ENCODE results near the gene HOXA6.

Gene HOXA6

GRCh38 chr7:27128034-27128433 is 19.5 kb downstream of the HOXA6 start:
- Histone ChIP-seq H3K4me3 (replicated peaks; ENCODE audit: insufficient read depth, low read length) (no peak overlapping the region), H3K27me3 (ENCODE audit: insufficient read depth, poor library complexity, severe bottlenecking) (peaks cover 4% of the 10 kb centered on the region), H3K27ac (replicated peaks) (no peak overlapping the region)
- no peak for DNase-seq (ENCODE audit: low read depth in 1 of 2, low spot score in 1 of 2)
- TF ChIP-seq GABPA (IDR thresholded peaks at IDR 0.05; ENCODE audit: low read depth) (no peak), POLR2AphosphoS5 (IDR thresholded peaks at IDR 0.05; ENCODE audit: low read depth) (no peak), CTCF (IDR thresholded peaks at IDR 0.05; ENCODE audit: insufficient read depth, low read length) (no peak), REST (IDR thresholded peaks at IDR 0.05; ENCODE audit: insufficient replicate concordance, low read depth) (no peak), SPI1 (IDR thresholded peaks at IDR 0.05; ENCODE audit: borderline replicate concordance, low read depth) (no peak)

- no peak for TF ChIP-seq POLR2AphosphoS5 (IDR thresholded peaks at IDR 0.05; ENCODE audit: low read depth)
- TF ChIP-seq SPI1 (IDR thresholded peaks at IDR 0.05; ENCODE audit: borderline replicate concordance, low read depth): no peak
- no peak for TF ChIP-seq CTCF (IDR thresholded peaks at IDR 0.05; ENCODE audit: insufficient read depth, low read length)
- no peak for TF ChIP-seq GABPA (IDR thresholded peaks at IDR 0.05; ENCODE audit: low read depth)
- TF ChIP-seq REST (IDR thresholded peaks at IDR 0.05; ENCODE audit: insufficient replicate concordance, low read depth): no peak
Measured at GRCh38 chr7:27126596-27127327, 20.8 kb downstream of the HOXA6 start.

DNA sequence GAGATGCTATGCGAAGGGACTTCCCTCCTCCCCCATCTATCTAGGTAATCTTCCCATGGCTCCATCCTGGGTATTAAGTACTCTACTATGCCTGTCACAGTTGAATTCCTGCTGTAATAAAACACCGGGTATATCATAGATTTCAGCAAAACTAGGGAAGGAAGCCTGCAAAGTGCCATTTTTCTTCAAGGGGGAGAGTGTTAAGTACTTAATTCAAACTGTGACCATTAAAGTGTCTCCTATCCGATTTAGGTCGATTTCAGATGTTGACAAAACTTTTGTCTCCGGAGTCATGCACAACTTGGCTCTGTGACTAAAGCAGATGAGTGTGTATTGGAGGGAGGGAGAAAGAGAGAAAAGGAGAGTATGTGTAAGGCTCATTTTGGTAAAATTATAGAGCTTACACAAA is 21.6 kb downstream of the HOXA6 start:
- DNase-seq (ENCODE audit: low read depth in 1 of 2, low spot score in 1 of 2): no peak
- H3K27ac ChIP-seq (replicated peaks): no peak overlapping the region
- H3K4me3 ChIP-seq (replicated peaks; ENCODE audit: insufficient read depth, low read length): no peak overlapping the region
- TF ChIP-seq POLR2AphosphoS5 (IDR thresholded peaks at IDR 0.05; ENCODE audit: low read depth) (no peak), REST (IDR thresholded peaks at IDR 0.05; ENCODE audit: insufficient replicate concordance, low read depth) (no peak), SPI1 (IDR thresholded peaks at IDR 0.05; ENCODE audit: borderline replicate concordance, low read depth) (no peak), CTCF (IDR thresholded peaks at IDR 0.05; ENCODE audit: insufficient read depth, low read length) (no peak), GABPA (IDR thresholded peaks at IDR 0.05; ENCODE audit: low read depth) (no peak)
- H3K27me3 ChIP-seq (ENCODE audit: insufficient read depth, poor library complexity, severe bottlenecking): peaks cover 4% of the 10 kb centered on the region

More at GRCh38 chr7:27126596-27127327, 20.8 kb downstream of the HOXA6 start:
- Histone ChIP-seq H3K4me3 (replicated peaks; ENCODE audit: insufficient read depth, low read length) (no peak overlapping the region), H3K27ac (replicated peaks) (no peak overlapping the region), H3K27me3 (ENCODE audit: insufficient read depth, poor library complexity, severe bottlenecking) (peaks cover 4% of the 10 kb centered on the region)
- no peak for DNase-seq (ENCODE audit: low read depth in 1 of 2, low spot score in 1 of 2)
